Frontal cortex (tissue), 4 donors: ENCODE data around the gene CHRDL2. TPM values are rescaled to one million over a fixed set of nuclear protein-coding genes. Genes with fewer than 3 reads are reported as not detected.
"Not testable (repeated sequence)": the region's sequence is repeated elsewhere in the genome, so short reads cannot be mapped to it uniquely, and the experiment has no call there.

Experiments
- DNase-seq, 2 donors: peaks; one replicate each; pipeline ENCODE4 v3.0.0; 2012; ENCODE audit warnings: low spot score in 2 of 2
- FAIRE-seq: peaks from 2 replicates; lab custom pipeline; 2012; peaks lifted over from hg19 to GRCh38; lab: Jason Lieb, UNC
- total RNA-seq: library from RNA; depleted of rRNA; stranded (reverse); fragments of >200 nt; gene quantifications from one replicate; pipeline ENCODE4 v1.2.3, GENCODE V29; 2014
- donor health status: control.
- donor health status: control.
- donor health status: control.

Gene CHRDL2
- total RNA-seq, 1 donor from 2014 or later = not detected

GRCh38 chr11:74675761-74676160 lies 55.5 kb downstream of the CHRDL2 start:
- no peak for DNase-seq
- no peak for FAIRE-seq

DNA sequence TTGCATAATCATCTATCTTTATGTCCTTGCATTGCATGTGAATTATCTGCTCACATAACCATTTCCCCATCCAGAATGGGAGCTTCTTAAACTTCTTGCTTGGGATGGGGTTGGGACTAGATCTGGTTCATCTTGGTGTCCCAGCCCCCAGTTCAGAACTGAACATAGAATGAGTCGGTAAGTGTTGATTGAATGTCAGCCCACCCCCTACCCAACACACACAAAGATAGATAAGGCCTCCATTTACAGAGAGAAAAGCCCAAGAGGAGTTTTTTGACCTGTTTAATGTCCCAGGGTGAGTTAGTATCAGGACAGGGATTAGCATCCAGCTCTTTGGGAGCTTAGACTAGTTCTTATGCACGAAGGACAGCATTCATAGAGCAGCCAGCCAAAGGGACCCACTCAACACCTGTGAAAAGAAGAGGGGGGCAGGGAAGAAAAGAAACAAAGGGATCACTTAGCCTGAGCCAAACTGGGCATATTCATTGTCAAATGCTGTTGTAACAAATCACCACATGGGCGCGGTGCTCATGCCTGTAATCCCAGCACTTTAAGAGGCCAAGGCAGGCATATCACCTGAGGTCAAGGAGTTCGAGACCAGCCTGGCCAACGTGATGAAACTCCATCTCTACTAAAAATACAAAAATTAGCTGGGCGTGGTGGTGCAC lies 57.4 kb downstream of the CHRDL2 start:
- FAIRE-seq (no peak), DNase-seq (no peak)

DNA sequence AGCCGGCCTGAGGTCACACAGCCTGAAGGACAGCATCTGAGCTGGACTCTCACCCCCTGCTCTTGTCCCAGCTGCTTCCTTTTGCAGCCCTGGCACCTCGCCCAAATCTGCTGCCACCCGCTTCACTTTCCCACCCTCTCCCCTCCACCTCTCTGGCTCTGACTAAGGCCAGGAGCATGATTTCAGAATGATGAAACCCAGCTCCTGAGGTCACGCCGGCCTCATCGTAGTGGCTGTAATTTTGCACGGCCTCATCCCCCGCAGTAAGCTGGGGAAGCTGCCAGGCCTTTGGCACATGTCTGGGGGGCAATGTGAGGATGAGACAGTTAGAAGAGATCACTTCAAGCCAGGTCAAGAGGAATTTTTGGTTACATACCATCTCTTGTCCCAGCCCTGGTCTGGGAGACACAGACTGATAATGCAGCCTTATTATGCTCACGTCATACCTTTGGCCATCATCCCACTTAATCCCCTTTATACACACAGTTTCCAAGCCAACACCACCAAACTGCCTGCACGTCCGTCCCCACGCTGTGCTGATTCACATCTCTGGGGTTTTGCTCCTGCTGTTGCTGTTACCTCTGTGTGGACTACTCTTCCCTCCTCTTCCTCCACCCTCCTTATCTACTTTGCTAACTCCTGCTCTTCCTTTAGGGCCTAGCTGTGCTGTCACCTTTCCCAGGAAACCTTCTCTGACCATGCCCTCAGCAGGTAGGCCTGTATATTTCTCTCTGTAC lies 58.1 kb downstream of the CHRDL2 start:
- FAIRE-seq (no peak), DNase-seq (no peak)

DNA sequence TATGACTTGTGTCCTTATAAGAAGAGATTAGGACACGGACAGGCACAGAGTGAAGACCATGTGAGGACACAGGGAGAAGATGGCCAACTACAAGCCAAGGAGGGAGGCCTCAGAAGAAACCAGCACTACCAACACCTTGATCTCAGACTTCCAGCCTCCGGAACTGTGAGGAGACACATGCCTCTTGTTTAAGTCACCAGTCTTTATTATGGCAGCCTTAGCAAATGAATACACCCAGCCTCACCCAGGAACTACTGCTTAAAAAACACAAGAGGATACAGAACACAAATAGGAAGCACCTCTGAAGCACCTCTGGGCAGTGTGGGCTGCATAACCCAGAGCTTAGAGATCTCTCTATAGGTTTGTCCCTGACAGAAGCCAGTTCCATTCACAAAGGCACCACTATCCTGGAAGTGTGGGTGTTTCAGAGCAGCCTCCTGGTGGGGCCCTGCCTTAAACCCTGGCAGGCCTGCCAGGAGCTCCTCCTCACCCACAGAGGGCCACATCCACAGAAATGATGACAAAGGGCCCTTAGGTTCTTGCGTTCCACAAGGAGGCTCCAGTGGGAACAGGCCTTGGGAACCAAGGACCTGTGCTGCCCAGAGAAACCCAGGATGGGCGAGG lies 58.8 kb downstream of the CHRDL2 start:
- no peak for FAIRE-seq
- DNase-seq = no peak

- no peak for FAIRE-seq
- DNase-seq = no peak
These were observed 59.6 kb downstream of the CHRDL2 start for GRCh38 chr11:74671520-74672196.

- no peak for DNase-seq
These were observed 61.1 kb downstream of the CHRDL2 start for GRCh38 chr11:74670171-74670570.

DNA sequence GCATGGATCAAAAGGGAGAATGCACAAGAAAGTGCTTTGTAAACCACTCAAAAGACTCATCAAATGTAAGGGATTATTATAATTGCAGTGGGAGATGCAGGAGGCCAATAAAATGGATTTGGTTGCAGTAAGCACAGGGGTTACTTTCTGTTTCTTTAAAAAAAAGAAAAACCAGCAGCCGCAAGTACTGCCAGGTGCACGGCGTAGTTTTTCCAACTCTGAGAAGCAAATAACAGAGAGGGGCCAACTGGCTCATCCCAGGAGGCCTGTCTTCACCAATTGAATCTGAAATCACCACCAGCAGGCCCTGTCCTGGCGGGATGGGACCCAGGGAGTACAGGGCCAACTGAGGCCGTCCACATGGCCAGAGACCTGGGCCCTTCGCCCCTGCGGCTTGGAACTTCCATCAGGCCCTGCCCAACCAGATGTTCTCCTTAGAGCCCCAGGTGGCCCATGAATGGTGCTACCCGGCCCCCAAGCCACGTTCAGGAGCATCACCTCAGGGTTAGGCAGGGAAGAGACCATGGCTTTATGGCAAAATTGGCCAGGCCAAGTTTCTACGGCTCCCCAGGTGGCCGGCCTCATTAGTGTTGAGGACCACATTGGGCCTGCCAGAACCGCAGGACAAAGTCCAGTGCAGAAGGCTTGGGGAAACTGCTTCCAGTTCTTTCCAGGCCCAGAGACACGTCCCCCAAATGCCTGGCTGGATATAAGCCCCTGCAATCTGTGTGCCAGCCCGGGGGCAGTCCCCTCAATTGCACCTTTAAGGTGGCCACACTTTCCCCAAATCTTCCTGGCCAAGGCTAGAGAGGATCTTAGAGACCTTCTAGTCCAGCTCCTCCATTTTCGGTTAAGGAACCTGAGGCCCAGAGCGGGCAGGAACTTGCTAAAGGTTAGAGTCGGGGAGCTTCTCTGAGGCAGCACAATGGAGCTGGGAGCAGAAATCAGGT lies 61.7 kb downstream of the CHRDL2 start:
- DNase-seq (no peak), FAIRE-seq (no peak)

More at GRCh38 chr11:74670171-74670570, 61.1 kb downstream of the CHRDL2 start:
- no peak for FAIRE-seq

DNA sequence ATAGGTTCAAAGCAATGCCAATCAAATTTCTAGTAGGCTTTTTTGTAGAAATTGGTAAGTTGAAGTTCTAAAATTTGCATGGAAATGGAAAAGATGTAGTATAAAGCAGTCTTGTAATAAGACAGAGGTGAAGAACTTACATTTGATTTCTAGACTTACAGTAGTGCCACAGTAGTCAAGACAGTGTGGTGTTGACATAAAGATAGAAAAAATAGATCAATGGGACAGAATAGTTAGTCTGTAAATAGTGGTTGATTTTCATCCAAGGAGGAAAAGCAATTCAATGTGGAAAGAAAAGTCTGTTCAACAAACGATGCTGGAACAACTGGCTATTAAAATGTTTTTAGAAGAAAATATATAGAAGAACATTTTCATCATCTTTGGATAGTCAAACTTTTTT lies 67.9 kb downstream of the CHRDL2 start:
- no peak for DNase-seq
- FAIRE-seq = no peak

DNA sequence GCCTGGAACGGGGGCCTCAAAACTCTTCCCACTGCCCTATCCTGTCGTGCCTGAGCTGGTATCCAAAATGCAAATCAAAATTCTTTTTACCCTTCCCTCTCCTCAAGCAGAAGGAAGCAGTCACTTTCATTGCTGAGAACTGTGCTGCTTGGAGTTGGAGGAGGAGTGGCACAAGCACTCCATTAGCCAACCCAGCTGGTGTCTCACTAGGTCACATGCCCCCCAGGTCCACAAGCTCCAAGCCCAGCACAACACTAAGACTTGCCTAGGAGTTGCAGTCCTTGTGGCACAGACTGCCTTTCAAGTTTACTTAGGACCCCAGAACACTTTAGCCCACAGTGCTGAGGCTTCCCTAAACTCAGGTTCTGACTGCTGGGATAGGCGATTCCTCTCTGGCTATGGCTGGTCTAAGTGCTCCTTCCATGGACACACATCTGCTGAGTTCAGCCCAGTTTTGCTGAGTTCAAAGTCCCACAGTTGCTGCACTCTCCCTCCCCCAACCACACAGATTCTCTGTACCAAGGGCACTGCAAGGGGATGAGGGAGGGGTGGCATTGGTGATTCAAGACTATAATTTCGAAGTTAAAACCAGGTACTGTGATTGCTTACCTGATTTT lies 68.6 kb downstream of the CHRDL2 start:
- DNase-seq = no peak
- no peak for FAIRE-seq

GRCh38 chr11:74659124-74659523 lies 72.1 kb downstream of the CHRDL2 start:
- not testable (repeated sequence) for FAIRE-seq, DNase-seq

DNA sequence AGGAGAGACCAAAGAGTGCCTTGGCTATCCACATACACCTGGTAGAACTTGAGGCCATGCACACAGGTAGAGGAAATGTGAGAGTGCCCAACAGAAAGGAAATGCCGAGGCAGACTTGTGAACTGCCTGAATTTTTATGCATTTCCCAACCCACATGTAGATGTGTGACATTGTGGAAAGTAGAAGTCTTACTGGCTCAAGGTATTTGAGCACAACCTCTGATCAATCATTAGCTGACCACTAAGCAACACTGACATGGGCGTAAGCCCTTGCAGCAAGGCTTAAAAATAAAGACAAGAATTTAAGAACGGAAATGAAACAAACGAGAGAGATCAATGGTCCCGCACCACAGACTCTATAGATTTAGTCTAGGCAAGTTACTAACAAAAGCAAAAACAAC lies 76.2 kb downstream of the CHRDL2 start:
- FAIRE-seq = no peak

GRCh38 chr11:74650498-74650897 lies 80.7 kb downstream of the CHRDL2 start:
- FAIRE-seq (no peak), DNase-seq (no peak)

More for the DNA sequence above, 76.2 kb downstream of the CHRDL2 start:
- no peak for DNase-seq

GRCh38 chr11:74648894-74649293 lies 82.3 kb downstream of the CHRDL2 start:
- DNase-seq = no peak

GRCh38 chr11:74647831-74648230 lies 83.4 kb downstream of the CHRDL2 start:
- FAIRE-seq (no peak), DNase-seq (no peak)

More at GRCh38 chr11:74648894-74649293, 82.3 kb downstream of the CHRDL2 start:
- FAIRE-seq = no peak

GRCh38 chr11:74647404-74647803 lies 83.8 kb downstream of the CHRDL2 start:
- DNase-seq = no peak
- FAIRE-seq = no peak

GRCh38 chr11:74646954-74647353 lies 84.3 kb downstream of the CHRDL2 start:
- no peak for DNase-seq
- FAIRE-seq = no peak
